ENCODE measurements around the gene ZC3H10.

Gene ZC3H10

DNA sequence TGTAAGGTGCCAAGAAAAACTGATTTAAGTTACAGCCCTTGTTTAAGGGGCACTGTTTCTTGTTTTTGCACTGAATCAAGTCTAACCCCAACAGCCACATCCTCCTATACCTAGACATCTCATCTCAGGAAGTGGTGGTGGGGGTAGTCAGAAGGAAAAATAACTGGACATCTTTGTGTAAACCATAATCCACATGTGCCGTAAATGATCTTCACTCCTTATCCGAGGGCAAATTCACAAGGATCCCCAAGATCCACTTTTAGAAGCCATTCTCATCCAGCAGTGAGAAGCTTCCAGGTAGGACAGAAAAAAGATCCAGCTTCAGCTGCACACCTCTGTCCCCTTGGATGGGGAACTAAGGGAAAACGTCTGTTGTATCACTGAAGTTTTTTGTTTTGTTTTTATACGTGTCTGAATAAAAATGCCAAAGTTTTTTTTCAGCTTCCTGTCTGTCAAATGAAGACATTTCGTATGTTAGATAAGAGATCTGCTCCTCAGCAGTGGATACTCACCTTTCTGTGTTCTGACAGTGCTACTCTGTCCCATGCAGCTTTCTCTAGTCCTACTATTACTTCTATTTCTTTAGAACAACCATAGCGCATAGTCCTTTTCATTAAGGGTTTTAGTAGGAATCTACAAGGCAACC lies 14.9 kb upstream of the ZC3H10 start:
- DNase-seq, result peak; percentile 81

DNA sequence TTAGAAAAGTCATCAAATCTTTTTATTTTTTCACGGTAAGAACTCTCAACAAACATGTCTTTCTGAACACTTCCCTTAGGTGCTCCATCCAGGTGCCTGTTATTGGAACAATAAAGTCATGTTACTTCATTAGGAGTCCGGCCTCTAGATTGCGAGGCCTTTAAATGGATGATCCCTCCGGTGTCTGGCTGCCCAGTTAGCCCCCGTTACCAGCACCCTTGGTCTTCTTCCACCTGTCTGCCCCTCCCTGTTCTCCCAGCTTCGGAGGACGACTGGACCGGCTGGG lies 14.3 kb upstream of the ZC3H10 start:
- DNase-seq, result no peak

DNA sequence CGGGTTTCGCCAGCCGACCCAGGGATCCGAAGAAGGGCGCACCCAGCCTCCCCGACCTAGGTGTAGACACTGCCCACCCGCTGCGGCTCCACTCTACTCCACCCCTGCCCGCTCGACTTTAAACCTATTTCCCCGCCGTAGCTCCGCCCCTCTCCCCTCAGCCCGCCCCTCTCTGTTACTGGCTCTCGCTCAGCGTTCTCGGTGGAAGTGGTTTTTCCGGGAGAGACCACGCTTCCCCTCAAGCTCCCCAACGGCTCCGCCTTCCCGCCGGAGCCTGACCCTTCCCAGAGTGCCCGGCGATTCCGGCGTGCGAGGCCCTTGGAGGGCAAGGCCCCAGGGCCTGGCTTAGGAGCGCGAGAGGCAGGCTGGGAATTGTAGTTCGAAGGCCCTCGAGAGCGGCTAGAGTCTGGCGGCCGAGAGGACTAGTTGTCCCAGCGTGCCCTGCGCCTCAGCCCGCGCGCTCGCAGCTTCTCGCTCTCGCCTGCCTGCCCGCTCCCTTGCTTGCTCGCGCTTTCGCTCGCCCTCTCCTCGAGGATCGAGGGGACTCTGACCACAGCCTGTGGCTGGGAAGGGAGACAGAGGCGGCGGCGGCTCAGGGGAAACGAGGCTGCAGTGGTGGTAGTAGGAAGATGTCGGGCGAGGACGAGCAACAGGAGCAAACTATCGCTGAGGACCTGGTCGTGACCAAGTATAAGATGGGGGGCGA lies 13.8 kb upstream of the ZC3H10 start, which contains the start of gene PA2G4:
Gene PA2G4 (plus strand): TSS at position 451 of the 706 bp plus-strand sequence. CDS start 179 bp downstream, at position 630.
- DNase-seq, result peak; percentile 100

- peak; percentile 56 for DNase-seq
Measured at GRCh38 chr12:56104815-56105608, 13.1 kb upstream of the ZC3H10 start.

DNA sequence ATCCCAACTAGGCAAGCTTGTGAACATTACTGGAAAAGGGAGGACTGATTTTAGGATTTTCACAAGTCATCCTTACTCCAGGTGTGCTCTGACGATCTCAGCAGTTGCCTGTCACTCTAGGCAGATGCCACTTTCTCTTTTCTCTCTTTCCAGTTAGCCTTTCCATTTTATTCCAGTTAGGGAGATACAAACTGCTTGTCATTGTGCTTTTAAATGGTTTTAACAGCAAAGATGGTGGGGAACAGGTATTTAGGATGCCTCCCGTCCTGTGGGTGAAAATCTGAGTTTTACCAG lies 12.5 kb upstream of the ZC3H10 start:
- no peak for DNase-seq

- no peak for DNase-seq
Measured at GRCh38 chr12:56107242-56107641, 10.8 kb upstream of the ZC3H10 start.

- no peak for DNase-seq
Measured at GRCh38 chr12:56110571-56110970, 7.5 kb upstream of the ZC3H10 start.

DNA sequence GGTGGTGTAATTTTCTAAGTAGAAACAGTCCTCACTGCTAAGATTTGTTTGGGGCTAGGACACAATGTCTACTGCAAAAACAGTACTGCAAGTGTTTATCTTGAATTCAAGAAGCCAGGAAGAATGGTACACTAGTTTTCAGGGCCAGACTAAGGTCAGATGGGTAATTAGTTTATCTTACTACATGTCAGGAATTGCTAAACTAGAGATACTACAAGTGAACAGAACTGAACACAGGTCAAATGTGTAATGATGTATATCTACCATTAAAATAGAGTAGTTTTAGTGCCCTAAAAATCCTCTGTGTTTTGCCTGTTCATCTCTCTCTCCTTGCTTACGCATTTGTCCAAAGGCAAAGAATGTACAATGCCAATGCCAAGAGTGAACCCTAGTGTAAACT lies 4.0 kb upstream of the ZC3H10 start:
- no peak for DNase-seq

- no peak for DNase-seq
Measured at GRCh38 chr12:56115329-56115728, 2.7 kb upstream of the ZC3H10 start.

DNA sequence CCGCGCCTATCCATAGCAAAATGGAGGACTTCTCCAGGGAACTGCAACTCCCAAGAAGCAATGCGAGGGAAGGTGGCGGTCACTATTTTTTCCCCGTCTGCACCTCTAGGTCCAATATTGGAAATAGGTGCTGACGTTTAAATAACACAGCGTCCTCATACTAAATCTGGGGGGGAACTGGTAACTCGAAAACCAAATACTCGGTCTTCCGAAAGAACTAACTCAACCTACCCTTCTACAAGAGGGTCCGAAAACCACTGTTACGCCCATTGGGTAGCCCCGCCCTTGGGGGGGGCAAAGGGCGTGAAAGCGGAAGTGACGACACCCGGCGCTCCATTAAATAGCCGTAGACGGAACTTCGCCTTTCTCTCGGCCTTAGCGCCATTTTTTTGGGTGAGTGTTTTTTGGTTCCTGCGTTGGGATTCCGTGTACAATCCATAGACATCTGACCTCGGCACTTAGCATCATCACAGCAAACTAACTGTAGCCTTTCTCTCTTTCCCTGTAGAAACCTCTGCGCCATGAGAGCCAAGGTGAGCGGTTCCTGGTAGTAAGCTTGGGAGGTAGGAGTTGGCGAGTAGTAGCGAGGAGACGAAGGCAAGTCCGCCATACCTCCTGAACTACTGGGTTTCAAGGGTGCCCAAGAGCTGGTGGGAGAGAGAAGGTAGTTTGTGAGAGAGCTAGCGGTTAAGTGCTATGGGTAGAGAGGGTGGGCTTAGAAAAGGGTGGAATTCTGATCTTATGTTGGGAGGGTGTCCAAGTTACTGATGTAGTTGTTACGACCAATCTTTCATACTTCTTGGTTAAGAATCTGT lies 1.6 kb upstream of the ZC3H10 start, which contains the start of gene RPL41:
Gene RPL41 (plus strand): TSS at position 367 of the 815 bp plus-strand sequence.
- peak; percentile 95 for DNase-seq

GRCh38 chr12:56117082-56117706 lies 872 bp upstream of the ZC3H10 start:
- peak; percentile 28 for DNase-seq

GRCh38 chr12:56118688-56119357 lies 757 bp downstream of the ZC3H10 start:
- no peak for DNase-seq

GRCh38 chr12:56119361-56119796 lies 1.3 kb downstream of the ZC3H10 start:
- peak; percentile 82 for DNase-seq

DNA sequence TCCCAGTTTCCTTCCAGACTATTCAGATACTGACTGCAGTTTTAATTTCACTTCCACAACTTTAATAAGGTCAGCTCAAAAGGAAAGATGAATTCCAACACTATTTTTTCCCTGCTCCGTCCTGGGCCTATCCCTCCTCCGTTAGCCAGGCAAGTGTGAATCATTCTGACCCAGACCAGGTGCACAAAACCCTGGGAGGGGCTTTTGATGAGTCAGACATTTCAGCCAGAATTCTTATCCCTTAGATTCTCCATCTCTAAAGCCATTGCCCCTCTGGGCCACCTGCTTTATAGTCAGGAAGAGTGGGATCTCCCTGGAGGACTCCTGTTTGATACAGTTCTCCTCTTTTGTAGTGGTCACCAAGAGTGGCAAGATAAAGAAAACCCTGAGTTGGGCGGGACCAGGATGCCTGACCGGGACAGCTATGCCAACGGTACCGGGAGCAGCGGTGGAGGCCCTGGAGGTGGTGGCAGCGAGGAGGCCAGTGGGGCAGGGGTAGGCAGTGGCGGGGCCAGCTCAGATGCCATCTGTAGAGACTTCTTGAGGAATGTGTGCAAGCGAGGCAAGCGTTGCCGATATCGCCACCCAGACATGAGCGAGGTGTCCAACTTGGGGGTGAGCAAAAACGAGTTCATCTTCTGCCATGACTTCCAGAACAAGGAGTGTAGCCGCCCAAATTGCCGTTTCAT lies 2.2 kb downstream of the ZC3H10 start:
- no peak for DNase-seq

- DNase-seq, result no peak
Measured at GRCh38 chr12:56121204-56121870, 3.3 kb downstream of the ZC3H10 start.

DNA sequence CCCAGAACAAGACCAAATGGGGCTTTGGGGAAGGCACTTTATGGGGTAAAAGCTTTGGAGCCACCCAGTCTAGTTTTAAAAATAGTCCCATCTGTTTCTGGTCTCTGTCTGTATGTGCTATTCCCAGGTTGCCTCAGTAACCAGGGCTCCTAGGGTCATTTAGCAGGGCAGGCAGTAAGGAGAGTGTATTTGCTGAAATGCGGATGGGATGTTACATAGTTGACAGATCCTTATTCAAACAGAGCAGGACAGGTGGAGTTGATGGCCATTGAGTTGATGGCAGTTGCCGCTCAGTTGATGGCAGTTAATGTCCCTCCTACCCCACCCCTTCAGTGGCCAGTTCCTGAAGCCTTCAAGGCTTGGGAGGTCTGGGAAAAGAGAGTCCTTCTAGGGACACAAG lies 4.6 kb downstream of the ZC3H10 start:
- no peak for DNase-seq

- DNase-seq, result no peak
Measured at GRCh38 chr12:56124133-56124532, 6.1 kb downstream of the ZC3H10 start.

GRCh38 chr12:56126732-56127239 lies 8.7 kb downstream of the ZC3H10 start:
- DNase-seq, result peak; percentile 14

DNA sequence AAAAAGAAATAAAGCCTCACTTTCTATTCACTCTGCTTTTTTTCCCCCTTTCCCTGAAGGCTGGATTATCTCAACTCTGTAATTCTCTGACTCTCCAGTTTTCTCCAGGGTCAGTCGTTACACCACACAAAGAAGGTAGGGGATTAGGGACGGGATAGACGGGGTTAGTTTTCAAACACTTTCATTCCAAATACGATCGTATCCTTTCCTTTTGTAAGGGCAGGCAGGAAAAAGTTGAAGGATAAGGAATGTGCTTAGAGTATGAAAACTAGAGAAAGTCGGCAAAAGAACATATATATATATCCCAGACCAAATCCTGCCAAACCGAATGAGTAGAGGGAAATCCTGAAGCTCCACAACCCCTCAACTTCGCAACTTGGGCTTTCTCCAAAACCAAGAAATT lies 9.4 kb downstream of the ZC3H10 start:
- no peak for DNase-seq

GRCh38 chr12:56127888-56128669 lies 10.0 kb downstream of the ZC3H10 start, which contains the start of gene ESYT1:
Gene ESYT1, plus strand, starts transcription at chr12:56128267. Its CDS starts 53 bp downstream, at chr12:56128320.
- DNase-seq, result peak; percentile 100
